IMR-90 (cell line): ENCODE data around the gene GUCD1.
"Not testable (repeated sequence)": the region's sequence is repeated elsewhere in the genome, so short reads cannot be mapped to it uniquely, and the experiment has no call there.

Source experiments
- CEBPB ChIP-seq: IDR thresholded peaks from 2 replicates; pipeline ENCODE4 v1.6.1; 2012; ENCODE audit warnings: low read depth, low read length, improper control_type of control experiment
- CTCF ChIP-seq: conservative IDR thresholded peaks from 2 replicates; pipeline ENCODE4 v1.5.1; 2012; ENCODE audit warnings: mild to moderate bottlenecking, low read depth, low read length, improper control_type of control experiment
- FOS ChIP-seq: fragments of 150-350 bp; IDR thresholded peaks from 2 replicates; pipeline ENCODE4 v1.6.1; 2016; ENCODE audit warnings: low read depth, low read length
- POLR2A ChIP-seq: IDR thresholded peaks from 2 replicates; pipeline ENCODE4 v1.6.1; 2012; ENCODE audit warnings: mild to moderate bottlenecking, low read depth, low read length

DNA sequence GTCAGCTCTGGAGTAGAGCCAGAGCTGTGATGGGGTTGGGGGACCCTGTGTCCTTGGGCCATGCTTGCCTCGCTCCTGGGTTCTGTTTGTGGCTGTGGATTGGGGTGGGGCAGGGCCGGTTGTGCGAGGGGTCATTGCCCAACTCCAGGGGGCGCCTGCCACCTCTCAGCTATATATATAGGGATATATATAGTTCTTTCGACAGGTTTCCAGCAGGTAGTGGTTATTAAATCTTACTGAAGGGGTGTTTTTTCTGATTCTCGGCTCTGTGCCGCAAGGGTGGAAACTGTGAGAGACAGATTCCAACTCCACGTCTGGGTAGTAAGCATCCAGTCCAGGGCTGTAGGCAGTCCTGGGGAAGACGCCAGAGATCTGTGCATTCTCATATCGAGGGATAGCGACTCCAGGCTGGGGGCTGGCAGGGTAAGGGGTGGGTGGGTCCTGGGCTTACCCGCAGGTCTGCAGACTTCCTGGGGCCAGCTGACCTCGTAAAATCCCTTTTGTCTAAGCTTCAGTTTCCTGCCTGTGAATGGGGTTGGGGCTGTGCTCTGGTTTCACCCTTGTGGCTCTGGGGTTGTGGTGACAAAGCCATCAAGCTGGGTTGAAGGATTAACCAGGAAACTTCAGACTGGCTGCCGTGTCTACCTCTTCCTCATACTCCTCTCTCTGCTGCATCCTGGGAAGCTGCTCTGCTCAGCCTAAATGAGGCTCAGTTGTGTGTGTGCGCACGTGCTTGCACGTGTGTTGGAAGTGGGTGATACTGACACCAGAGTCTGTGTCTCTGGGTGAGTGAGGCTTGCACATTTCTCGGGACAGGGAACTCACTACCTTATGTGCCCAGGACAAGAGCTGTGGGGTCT is 49.1 kb upstream of the GUCD1 start:
- TF ChIP-seq FOS, CTCF, CEBPB, POLR2A: not testable (repeated sequence)
